ENCODE results near the gene ANGPTL8.
A peak's percentile ranks its signal among the peaks of the same experiment; 100 is the strongest.

GRCh38 chr19:11197291-11198174 lies 41.9 kb upstream of the ANGPTL8 start, which contains the start of gene KANK2:
- TF ChIP-seq, protein P1, sequence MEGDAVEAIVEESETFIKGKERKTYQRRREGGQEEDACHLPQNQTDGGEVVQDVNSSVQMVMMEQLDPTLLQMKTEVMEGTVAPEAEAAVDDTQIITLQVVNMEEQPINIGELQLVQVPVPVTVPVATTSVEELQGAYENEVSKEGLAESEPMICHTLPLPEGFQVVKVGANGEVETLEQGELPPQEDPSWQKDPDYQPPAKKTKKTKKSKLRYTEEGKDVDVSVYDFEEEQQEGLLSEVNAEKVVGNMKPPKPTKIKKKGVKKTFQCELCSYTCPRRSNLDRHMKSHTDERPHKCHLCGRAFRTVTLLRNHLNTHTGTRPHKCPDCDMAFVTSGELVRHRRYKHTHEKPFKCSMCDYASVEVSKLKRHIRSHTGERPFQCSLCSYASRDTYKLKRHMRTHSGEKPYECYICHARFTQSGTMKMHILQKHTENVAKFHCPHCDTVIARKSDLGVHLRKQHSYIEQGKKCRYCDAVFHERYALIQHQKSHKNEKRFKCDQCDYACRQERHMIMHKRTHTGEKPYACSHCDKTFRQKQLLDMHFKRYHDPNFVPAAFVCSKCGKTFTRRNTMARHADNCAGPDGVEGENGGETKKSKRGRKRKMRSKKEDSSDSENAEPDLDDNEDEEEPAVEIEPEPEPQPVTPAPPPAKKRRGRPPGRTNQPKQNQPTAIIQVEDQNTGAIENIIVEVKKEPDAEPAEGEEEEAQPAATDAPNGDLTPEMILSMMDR (IDR thresholded peaks at IDR 0.05), result peak in 1 of 6 experiments; percentile 30
- TF ChIP-seq POLR2A (IDR thresholded peaks at IDR 0.05), result peak in 1 of 2 donors; percentile 65

All from adrenal gland (tissue), 5 donors.